H9 (cell line): ENCODE data around the gene CDS2. TPM values are rescaled to one million over a fixed set of nuclear protein-coding genes. Genes with fewer than 3 reads are reported as not detected.

Experiments used
- DNase-seq: peaks from one replicate; pipeline ENCODE4 v3.0.0-alpha.2; 2017
- H2AFZ ChIP-seq: one replicate; pipeline ENCODE4 v1.6.1; 2013; ENCODE audit warnings: mild to moderate bottlenecking, low read length, control low read depth, moderate library complexity
- H2AK5ac ChIP-seq: 2 replicates; pipeline ENCODE4 v1.6.1; 2013; ENCODE audit warnings: low read length, control low read depth, mixed read lengths; ENCODE audit not compliant: insufficient read length
- H2BK120ac ChIP-seq: one replicate; pipeline ENCODE4 v1.6.1; 2013; ENCODE audit warnings: low read depth, mild to moderate bottlenecking, low read length, control low read depth, inconsistent platforms; ENCODE audit not compliant: poor library complexity, severe bottlenecking
- H2BK12ac ChIP-seq: 2 replicates; pipeline ENCODE4 v1.6.1; 2013; ENCODE audit warnings: low read length, control low read depth, mixed read lengths, low read depth; ENCODE audit not compliant: insufficient read length
- H2BK15ac ChIP-seq: 2 replicates; pipeline ENCODE4 v1.6.1; 2013; ENCODE audit warnings: low read depth, low read length, control low read depth
- H2BK20ac ChIP-seq: one replicate; pipeline ENCODE4 v1.6.1; 2013; ENCODE audit warnings: low read depth, mild to moderate bottlenecking, low read length, control low read depth, inconsistent platforms; ENCODE audit not compliant: poor library complexity, severe bottlenecking
- H2BK5ac ChIP-seq: 2 replicates; pipeline ENCODE4 v1.6.1; 2013; ENCODE audit warnings: low read length, control low read depth, mixed read lengths; ENCODE audit not compliant: insufficient read length
- H3K14ac ChIP-seq: 2 replicates; pipeline ENCODE4 v1.6.1; 2013; ENCODE audit warnings: low read length, control low read depth; ENCODE audit not compliant: insufficient read depth
- H3K18ac ChIP-seq: 2 replicates; pipeline ENCODE4 v1.6.1; 2013; ENCODE audit warnings: low read depth, mild to moderate bottlenecking, mixed read lengths, low read length, control low read depth; ENCODE audit not compliant: insufficient read length
- H3K23ac ChIP-seq: 2 replicates; pipeline ENCODE4 v1.6.1; 2013; ENCODE audit warnings: low read length, control low read depth, mixed read lengths, low read depth; ENCODE audit not compliant: insufficient read length
- H3K23me2 ChIP-seq: 2 replicates; pipeline ENCODE4 v1.6.1; 2013; ENCODE audit warnings: low read depth, mild to moderate bottlenecking, mixed read lengths, low read length, control low read depth; ENCODE audit not compliant: insufficient read length, poor library complexity, severe bottlenecking
- H3K27ac ChIP-seq: 2 replicates; pipeline ENCODE4 v1.5.1; 2013; ENCODE audit warnings: low read length, control low read depth, mixed read lengths, low read depth; ENCODE audit not compliant: insufficient read length
- H3K27me3 ChIP-seq: 2 replicates; pipeline ENCODE4 v1.6.1; 2013; ENCODE audit warnings: low read length, control low read depth, inconsistent platforms; ENCODE audit not compliant: insufficient read depth
- H3K4ac ChIP-seq: 2 replicates; pipeline ENCODE4 v1.6.1; 2013; ENCODE audit warnings: low read depth, mild to moderate bottlenecking, control low read depth, inconsistent platforms, low read length, moderate library complexity
- H3K4me1 ChIP-seq: 2 replicates; pipeline ENCODE4 v1.6.1; 2013; ENCODE audit warnings: low read length, control low read depth, inconsistent platforms; ENCODE audit not compliant: insufficient read depth
- H3K4me2 ChIP-seq: 2 replicates; pipeline ENCODE4 v1.6.1; 2013; ENCODE audit warnings: low read length, control low read depth, mixed read lengths; ENCODE audit not compliant: insufficient read length, insufficient read depth
- H3K56ac ChIP-seq: 2 replicates; pipeline ENCODE4 v1.6.1; 2013; ENCODE audit warnings: low read depth, mild to moderate bottlenecking, mixed read lengths, low read length, control low read depth; ENCODE audit not compliant: insufficient read length
- H3K79me1 ChIP-seq: 2 replicates; pipeline ENCODE4 v1.6.1; 2013; ENCODE audit warnings: low read depth, mild to moderate bottlenecking, moderate library complexity, low read length, control low read depth, inconsistent platforms; ENCODE audit not compliant: insufficient read depth, poor library complexity, severe bottlenecking
- H3K79me2 ChIP-seq: 2 replicates; pipeline ENCODE4 v1.6.1; 2013; ENCODE audit warnings: low read length, control low read depth, inconsistent platforms; ENCODE audit not compliant: insufficient read depth
- H3K9ac ChIP-seq: 2 replicates; pipeline ENCODE4 v1.6.1; 2013; ENCODE audit warnings: low read length, control low read depth, mixed read lengths; ENCODE audit not compliant: insufficient read length; ENCODE audit errors: extremely low read depth
- H3K9me3 ChIP-seq: one replicate; pipeline ENCODE4 v1.6.1; 2013; ENCODE audit warnings: low read depth, low read length, inconsistent platforms; ENCODE audit not compliant: control insufficient read depth
- H3T11ph ChIP-seq: one replicate; pipeline ENCODE4 v1.6.1; 2013; ENCODE audit warnings: mild to moderate bottlenecking, low read length, control low read depth, inconsistent platforms
- H4K20me1 ChIP-seq: one replicate; pipeline ENCODE4 v1.6.1; 2013; ENCODE audit not compliant: control insufficient read depth, insufficient read length, insufficient read depth
- H4K5ac ChIP-seq: 2 replicates; pipeline ENCODE4 v1.6.1; 2013; ENCODE audit warnings: low read depth, mild to moderate bottlenecking, mixed read lengths, low read length, control low read depth; ENCODE audit not compliant: insufficient read length
- H4K8ac ChIP-seq: replicated peaks from 2 replicates; pipeline ENCODE4 v1.6.1; 2013; ENCODE audit warnings: low read length, control low read depth, mixed read lengths, low read depth; ENCODE audit not compliant: insufficient read length
- H4K91ac ChIP-seq: 2 replicates; pipeline ENCODE4 v1.6.1; 2013; ENCODE audit warnings: low read depth, mild to moderate bottlenecking, moderate library complexity, mixed read lengths, low read length, control low read depth; ENCODE audit not compliant: insufficient read length
- H3K27ac Mint-ChIP-seq, 3 experiments: 2 replicates in 2 of 3; 3 replicates in 1 of 3; pipeline ENCODE4 v1.8.0; 2020 to 2021; ENCODE audit warnings: mixed read lengths in 3 of 3, mild to moderate bottlenecking in 1 of 3, moderate library complexity in 1 of 3
- H3K27me3 Mint-ChIP-seq: 2 replicates; pipeline ENCODE4 v1.8.0; 2021; ENCODE audit warnings: low read depth, mild to moderate bottlenecking, moderate library complexity, mixed read lengths
- H3K36me3 Mint-ChIP-seq, 3 experiments: 2 replicates in 2 of 3; 3 replicates in 1 of 3; pipeline ENCODE4 v1.8.0; 2020 to 2021; ENCODE audit warnings: low read depth in 3 of 3, mixed read lengths in 3 of 3; ENCODE audit not compliant: insufficient read depth in 1 of 3
- H3K4me1 Mint-ChIP-seq, 2 experiments: 2 replicates each; pipeline ENCODE4 v1.8.0; 2020; ENCODE audit warnings: mixed read lengths in 2 of 2
- H3K4me3 Mint-ChIP-seq, 2 experiments: 2 replicates in 1 of 2; 3 replicates in 1 of 2; pipeline ENCODE4 v1.8.0; 2020 to 2021; ENCODE audit warnings: mild to moderate bottlenecking in 2 of 2, mixed read lengths in 2 of 2, moderate library complexity in 1 of 2
- H3K9me3 Mint-ChIP-seq, 2 experiments: 2 replicates in 1 of 2; 3 replicates in 1 of 2; pipeline ENCODE4 v1.8.0; 2020; ENCODE audit warnings: mild to moderate bottlenecking in 2 of 2, mixed read lengths in 2 of 2, moderate library complexity in 1 of 2
- CTCF ChIP-seq: fragments of 200-600 bp; sonication (generic); conservative IDR thresholded peaks from 3 replicates; pipeline ENCODE4 v1.8.0; 2021; ENCODE audit warnings: antibody characterized with exemption, mild to moderate bottlenecking
- WGBS: extraction: QIAGEN DNeasy Blood & Tissue Kit; methylation state at CpG from one replicate; pipeline ENCODE4 v1.1.7; 2013; ENCODE audit warnings: missing lambda C conversion rate, low lambda C conversion rate, mixed read lengths; ENCODE audit not compliant: insufficient read length; ENCODE audit errors: extremely low coverage; 5-methylcytosine and 5-hydroxymethylcytosine counted together
- total RNA-seq: library from RNA; stranded (reverse); gene quantifications from 2 replicates; pipeline ENCODE4 v1.2.1, GENCODE V29; 2021

Gene CDS2
- total RNA-seq, 1 experiment from 2014 or later: 63.2 TPM

- Histone ChIP-seq H2BK5ac (no peak overlapping the region), H3K79me2 (no peaks in the 10 kb centered on the region), H3K9me3 (no peaks in the 10 kb centered on the region), H3K4me2 (no peak overlapping the region), H3T11ph (no peak overlapping the region), H3K14ac (no peak overlapping the region), H3K4me1 (no peaks in the 10 kb centered on the region), H2AFZ (no peak overlapping the region), H2BK20ac (no peak overlapping the region), H3K23ac (no peak overlapping the region), H2BK15ac (no peak overlapping the region), H2BK120ac (no peak overlapping the region), H4K91ac (no peak overlapping the region), H3K79me1 (no peaks in the 10 kb centered on the region), H3K23me2 (no peaks in the 10 kb centered on the region), H3K56ac (no peak overlapping the region), H2BK12ac (no peak overlapping the region), H3K18ac (no peak overlapping the region), H3K27me3 (no peaks in the 10 kb centered on the region), H3K27ac (no peak overlapping the region), H3K9ac (no peak overlapping the region), H3K4ac (no peak overlapping the region), H4K8ac (no peak overlapping the region), H4K20me1 (no peaks in the 10 kb centered on the region), H4K5ac (no peak overlapping the region), H2AK5ac (no peak overlapping the region)
- WGBS: no CpG with 5 or more reads among the region's 3 CpGs
- H3K27ac Mint-ChIP-seq: no peak overlapping the region
- peaks cover 13 to 21% of the 10 kb centered on the region in 2 experiments for H3K4me1 Mint-ChIP-seq
- no peak for DNase-seq
- no peak for TF ChIP-seq CTCF
- H3K36me3 Mint-ChIP-seq: peaks cover 15 to 67% (median 52%) of the 10 kb centered on the region in 3 experiments; a peak in 6 of 7 replicates
- H3K27me3 Mint-ChIP-seq: no peaks in the 10 kb centered on the region
- no peak overlapping the region for H3K4me3 Mint-ChIP-seq
- H3K9me3 Mint-ChIP-seq: no peaks in the 10 kb centered on the region
These were observed 60.3 kb downstream of the CDS2 start for GRCh38 chr20:5187122-5187521.
